HG03521 (cell line): ENCODE results near the gene ZNF385D.

ENCODE experiments used
- ATAC-seq: cut with Tn5 transposase; IDR thresholded peaks from one replicate; pipeline ENCODE4 v1.9.1; 2021; ENCODE audit warnings: mild to moderate bottlenecking, moderate library complexity; ENCODE audit not compliant: unreplicated experiment

ZNF385D gene

GRCh38 chr3:21682206-21682605 is 68.8 kb downstream of the ZNF385D start:
- no peak for ATAC-seq

- ATAC-seq, result no peak
Measured at GRCh38 chr3:21673393-21673792, 77.6 kb downstream of the ZNF385D start.

GRCh38 chr3:21672303-21672702 is 78.7 kb downstream of the ZNF385D start:
- no peak for ATAC-seq

- ATAC-seq, result no peak
Measured at GRCh38 chr3:21670386-21670785, 80.6 kb downstream of the ZNF385D start.

- no peak for ATAC-seq
Measured at GRCh38 chr3:21668012-21668411, 83.0 kb downstream of the ZNF385D start.

GRCh38 chr3:21665444-21666100 is 85.4 kb downstream of the ZNF385D start:
- ATAC-seq, result no peak

- no peak for ATAC-seq
Measured at GRCh38 chr3:21664996-21665395, 86.0 kb downstream of the ZNF385D start.

- no peak for ATAC-seq
Measured at GRCh38 chr3:21662403-21662802, 88.6 kb downstream of the ZNF385D start.

- ATAC-seq, result no peak
Measured at GRCh38 chr3:21654662-21655061, 96.3 kb downstream of the ZNF385D start.

- no peak for ATAC-seq
Measured at GRCh38 chr3:21654241-21654640, 96.8 kb downstream of the ZNF385D start.

- no peak for ATAC-seq
Measured at GRCh38 chr3:21649519-21649918, 101.5 kb downstream of the ZNF385D start.

- ATAC-seq, result no peak
Measured at GRCh38 chr3:21647961-21648360, 103.0 kb downstream of the ZNF385D start.

- no peak for ATAC-seq
Measured at GRCh38 chr3:21645121-21645897, 105.7 kb downstream of the ZNF385D start.

GRCh38 chr3:21644268-21644667 is 106.7 kb downstream of the ZNF385D start:
- ATAC-seq, result no peak

GRCh38 chr3:21643752-21644151 is 107.3 kb downstream of the ZNF385D start:
- no peak for ATAC-seq

- no peak for ATAC-seq
Measured at GRCh38 chr3:21642433-21642832, 108.6 kb downstream of the ZNF385D start.

- ATAC-seq, result no peak
Measured at GRCh38 chr3:21641959-21642358, 109.1 kb downstream of the ZNF385D start.

- no peak for ATAC-seq
Measured at GRCh38 chr3:21638488-21638887, 112.5 kb downstream of the ZNF385D start.

GRCh38 chr3:21634112-21634511 is 116.9 kb downstream of the ZNF385D start:
- no peak for ATAC-seq

GRCh38 chr3:21624524-21624923 is 126.5 kb downstream of the ZNF385D start:
- no peak for ATAC-seq

GRCh38 chr3:21621181-21621651 is 129.8 kb downstream of the ZNF385D start:
- ATAC-seq, result no peak

- ATAC-seq, result no peak
Measured at GRCh38 chr3:21620511-21621155, 130.4 kb downstream of the ZNF385D start.
